Measurements from ENCODE around the gene OR2H2. TPM values are rescaled to one million over a fixed set of nuclear protein-coding genes. Genes with fewer than 3 reads are reported as not detected.

The OR2H2 gene
- total RNA-seq: not detected

DNA sequence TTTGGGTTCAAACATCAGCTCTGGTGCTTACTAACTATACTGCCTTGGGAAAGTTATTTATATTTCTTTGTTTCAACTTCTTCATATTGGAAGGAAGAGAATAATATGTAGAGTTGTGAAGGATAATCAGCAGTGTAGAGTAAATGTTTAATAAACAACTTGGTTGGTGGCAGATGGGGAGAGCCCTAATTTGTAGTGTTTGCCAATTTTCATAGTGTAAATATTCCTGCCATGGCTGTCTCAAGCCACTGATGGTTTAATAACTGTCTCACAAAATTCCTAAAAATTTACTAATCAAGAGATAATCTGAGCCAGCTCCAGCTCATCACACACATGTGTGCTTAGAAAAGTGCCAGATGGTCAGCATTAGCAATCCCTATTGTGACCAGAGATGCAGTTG, at the start of gene OR2H2:
Gene OR2H2 (plus strand): TSS at position 301 of the 400 bp plus-strand sequence. CDS start 2,824 bp downstream, outside the sequence.
- Histone ChIP-seq H3K36me3 (no peaks in the 10 kb centered on the region), H3K4me1 (no peaks in the 10 kb centered on the region), H3K9me3 (no peaks in the 10 kb centered on the region), H3K27ac (no peak within 1 kb of the TSS), H3K27me3 (no peaks in the 10 kb centered on the region), H3K4me3 (no peak within 1 kb of the TSS)
- TF ChIP-seq POLR2A (IDR thresholded peaks at IDR 0.05): no peak
- TF ChIP-seq, protein P1, sequence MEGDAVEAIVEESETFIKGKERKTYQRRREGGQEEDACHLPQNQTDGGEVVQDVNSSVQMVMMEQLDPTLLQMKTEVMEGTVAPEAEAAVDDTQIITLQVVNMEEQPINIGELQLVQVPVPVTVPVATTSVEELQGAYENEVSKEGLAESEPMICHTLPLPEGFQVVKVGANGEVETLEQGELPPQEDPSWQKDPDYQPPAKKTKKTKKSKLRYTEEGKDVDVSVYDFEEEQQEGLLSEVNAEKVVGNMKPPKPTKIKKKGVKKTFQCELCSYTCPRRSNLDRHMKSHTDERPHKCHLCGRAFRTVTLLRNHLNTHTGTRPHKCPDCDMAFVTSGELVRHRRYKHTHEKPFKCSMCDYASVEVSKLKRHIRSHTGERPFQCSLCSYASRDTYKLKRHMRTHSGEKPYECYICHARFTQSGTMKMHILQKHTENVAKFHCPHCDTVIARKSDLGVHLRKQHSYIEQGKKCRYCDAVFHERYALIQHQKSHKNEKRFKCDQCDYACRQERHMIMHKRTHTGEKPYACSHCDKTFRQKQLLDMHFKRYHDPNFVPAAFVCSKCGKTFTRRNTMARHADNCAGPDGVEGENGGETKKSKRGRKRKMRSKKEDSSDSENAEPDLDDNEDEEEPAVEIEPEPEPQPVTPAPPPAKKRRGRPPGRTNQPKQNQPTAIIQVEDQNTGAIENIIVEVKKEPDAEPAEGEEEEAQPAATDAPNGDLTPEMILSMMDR (IDR thresholded peaks at IDR 0.05): no peak
- DNase-seq: no peak

- DNase-seq: no peak
- Histone ChIP-seq H3K36me3 (no peaks in the 10 kb centered on the region), H3K27me3 (no peaks in the 10 kb centered on the region), H3K9me3 (no peaks in the 10 kb centered on the region), H3K4me1 (no peaks in the 10 kb centered on the region), H3K4me3 (no peak overlapping the region), H3K27ac (no peak overlapping the region)
- TF ChIP-seq POLR2A (IDR thresholded peaks at IDR 0.05): no peak
- TF ChIP-seq, protein P1 (IDR thresholded peaks at IDR 0.05): no peak
Observed at GRCh38 chr6:29537714-29538403, 47.1 kb upstream of the OR2H2 start.

- no peak for TF ChIP-seq POLR2A (IDR thresholded peaks at IDR 0.05)
- TF ChIP-seq, protein P1 (IDR thresholded peaks at IDR 0.05): no peak
- no peaks in the 10 kb centered on the region for H3K36me3 ChIP-seq
- no peak overlapping the region for H3K27ac ChIP-seq
- no peak overlapping the region for H3K4me3 ChIP-seq
- no peak for DNase-seq
- H3K27me3 ChIP-seq: no peaks in the 10 kb centered on the region
- no peaks in the 10 kb centered on the region for H3K9me3 ChIP-seq
- H3K4me1 ChIP-seq: no peaks in the 10 kb centered on the region
Observed at GRCh38 chr6:29547573-29547972, 37.3 kb upstream of the OR2H2 start.

DNA sequence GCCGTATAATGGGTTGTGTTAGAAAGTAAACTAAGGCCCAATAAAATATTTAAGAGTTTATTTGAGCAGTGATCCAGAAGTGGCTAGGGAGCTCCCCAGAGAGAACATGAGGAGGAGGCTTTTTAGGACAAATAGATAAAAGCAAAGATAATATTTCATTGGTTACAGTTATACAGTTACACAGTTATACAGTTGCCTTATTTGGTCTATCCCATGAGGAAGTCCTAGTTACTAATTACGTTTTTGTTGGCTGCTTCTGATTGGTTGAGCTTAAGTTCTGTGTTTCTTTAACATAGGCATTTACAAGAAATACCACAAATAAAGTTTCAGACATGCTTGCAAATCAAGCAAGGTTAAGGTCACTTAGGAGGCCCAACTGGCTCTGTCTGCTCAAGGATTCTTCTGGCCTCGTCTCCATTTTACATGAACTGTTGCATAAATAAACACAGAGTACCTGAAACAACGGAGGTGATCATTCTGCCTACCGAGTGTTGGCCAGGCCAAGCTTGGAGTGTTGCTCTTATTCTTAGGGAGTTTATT, 32.3 kb upstream of the OR2H2 start:
- H3K27ac ChIP-seq: peak overlapping the region in 2 of 4 donors; percentile 22 to 39
- no peaks in the 10 kb centered on the region for H3K9me3 ChIP-seq
- peaks cover 0 to 8% of the 10 kb centered on the region in 2 donors for H3K27me3 ChIP-seq
- DNase-seq: no peak
- peaks cover 0 to 12% (median 5%) of the 10 kb centered on the region in 4 donors for H3K4me1 ChIP-seq
- TF ChIP-seq, protein P1 (IDR thresholded peaks at IDR 0.05): no peak
- TF ChIP-seq POLR2A (IDR thresholded peaks at IDR 0.05): no peak
- no peaks in the 10 kb centered on the region for H3K36me3 ChIP-seq
- H3K4me3 ChIP-seq: peak overlapping the region in 3 of 4 donors; percentile 41 to 50 (median 45)

GRCh38 chr6:29553268-29554057, 31.5 kb upstream of the OR2H2 start:
- peaks cover 0 to 8% of the 10 kb centered on the region in 2 donors for H3K27me3 ChIP-seq
- TF ChIP-seq, protein P1 (IDR thresholded peaks at IDR 0.05): no peak
- TF ChIP-seq POLR2A (IDR thresholded peaks at IDR 0.05): no peak
- H3K4me3 ChIP-seq: peak overlapping the region; percentile 19 to 50 (median 43)
- H3K36me3 ChIP-seq: no peaks in the 10 kb centered on the region
- H3K9me3 ChIP-seq: no peaks in the 10 kb centered on the region
- peaks cover 0 to 12% (median 5%) of the 10 kb centered on the region in 4 donors for H3K4me1 ChIP-seq
- peak in 2 of 3 donors; percentile 29 to 70 for DNase-seq
- H3K27ac ChIP-seq: peak overlapping the region in 3 of 4 donors; percentile 22 to 65 (median 39)

All from Peyer's patch (tissue), 4 donors.